Naive thymus-derived CD8-positive, alpha-beta T cell (primary cell): Measurements from ENCODE around the gene ACADS. TPM values are rescaled to one million over a fixed set of nuclear protein-coding genes. Genes with fewer than 3 reads are reported as not detected.

Source experiments
- ATAC-seq, 2 donors: fragments of 150-1000 bp; cut with Tn5 transposase in 1 of 2; sonication (Bioruptor Pico), chemical (Tn5 transposase) in 1 of 2; 1 replicate in 1 of 2; 2 replicates in 1 of 2; pipeline ENCODE4 v1.10.0; 2021; ENCODE audit warnings: mild to moderate bottlenecking in 2 of 2, moderate library complexity in 2 of 2
- POLR2A ChIA-PET: fragments of 350-600 bp; sonication (Branson Sonifier 250); formaldehyde crosslinking; loops from one replicate; lab custom pipeline; 2021; ENCODE audit warnings: antibody characterized with exemption; lab: Charles Lee
- DNase-seq, 10 donors: peaks; one replicate each; pipeline versions ENCODE4 v3.0.0 to v3.0.0-alpha.2; 2020 to 2022
- H3K27ac Mint-ChIP-seq, 10 donors: one replicate each; pipeline ENCODE4 v1.8.0; 2020 to 2022; ENCODE audit warnings: mild to moderate bottlenecking in 10 of 10, mixed read lengths in 10 of 10, moderate library complexity in 4 of 10, inconsistent platforms in 1 of 10
- H3K27me3 Mint-ChIP-seq, 5 donors: one replicate each; pipeline ENCODE4 v1.8.0; 2021 to 2022; ENCODE audit warnings: mixed read lengths in 5 of 5
- H3K36me3 Mint-ChIP-seq, 3 donors: one replicate each; pipeline ENCODE4 v1.8.0; 2020 to 2022; ENCODE audit warnings: mixed read lengths in 3 of 3, mild to moderate bottlenecking in 2 of 3, inconsistent platforms in 1 of 3
- H3K4me1 Mint-ChIP-seq, 4 donors: one replicate each; pipeline ENCODE4 v1.8.0; 2021 to 2022; ENCODE audit warnings: mixed read lengths in 4 of 4
- H3K4me3 Mint-ChIP-seq, 10 donors: one replicate each; pipeline ENCODE4 v1.8.0; 2020 to 2022; ENCODE audit warnings: mild to moderate bottlenecking in 10 of 10, mixed read lengths in 10 of 10, moderate library complexity in 6 of 10, inconsistent platforms in 1 of 10
- H3K9me3 Mint-ChIP-seq, 9 donors: one replicate each; pipeline ENCODE4 v1.8.0; 2020 to 2022; ENCODE audit warnings: mixed read lengths in 9 of 9, mild to moderate bottlenecking in 3 of 9, inconsistent platforms in 1 of 9, moderate library complexity in 1 of 9
- polyA plus RNA-seq, 3 donors: library from polyadenylated mRNA; unstranded; fragments of 300-500 nt; fragmentation: Illumina TruSeq; gene quantifications; one replicate each; pipeline ENCODE4 v1.2.3, GENCODE V29; 2021
- total RNA-seq, 8 experiments: library from RNA in 2 of 8; stranded (reverse) in 2 of 8; gene quantifications; one replicate each; pipeline ENCODE4 v1.2.3 and lab custom pipeline; 2021 to 2026

The ACADS gene
- total and polyA plus RNA-seq, 5 experiments from 2014 or later, result 14.7 to 25.7 (median 17.7) TPM

DNA sequence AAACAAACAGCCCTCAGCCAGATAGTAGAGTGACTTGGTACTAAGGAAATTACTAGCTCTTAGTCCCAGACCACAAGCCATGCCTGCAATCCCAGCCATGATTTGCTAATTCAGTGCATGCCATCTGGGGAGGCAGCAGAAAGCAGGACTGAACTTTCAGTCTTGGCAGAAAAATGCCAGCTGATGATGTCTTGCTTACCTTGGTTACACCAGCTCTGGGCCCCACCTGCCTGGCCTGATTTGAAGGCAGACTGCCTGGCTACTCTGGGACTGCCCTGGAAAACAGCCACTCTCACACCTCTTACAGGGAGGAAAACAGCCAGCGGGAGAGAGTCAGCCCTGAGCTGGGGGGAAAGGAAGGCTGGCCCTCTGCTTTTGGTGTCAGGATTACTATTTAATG, 20.0 kb upstream of the ACADS start:
- H3K4me3 Mint-ChIP-seq, result no peak overlapping the region
- peaks cover 0 to 27% (median 2%) of the 10 kb centered on the region in 3 donors for H3K36me3 Mint-ChIP-seq
- POLR2A ChIA-PET, result no interaction called here
- ATAC-seq (no peak), DNase-seq (no peak)
- H3K27me3 Mint-ChIP-seq, result no peaks in the 10 kb centered on the region
- H3K27ac Mint-ChIP-seq, result no peak overlapping the region
- no peaks in the 10 kb centered on the region for H3K9me3 Mint-ChIP-seq
- peaks cover 5 to 8% (median 7%) of the 10 kb centered on the region in 4 donors for H3K4me1 Mint-ChIP-seq

DNA sequence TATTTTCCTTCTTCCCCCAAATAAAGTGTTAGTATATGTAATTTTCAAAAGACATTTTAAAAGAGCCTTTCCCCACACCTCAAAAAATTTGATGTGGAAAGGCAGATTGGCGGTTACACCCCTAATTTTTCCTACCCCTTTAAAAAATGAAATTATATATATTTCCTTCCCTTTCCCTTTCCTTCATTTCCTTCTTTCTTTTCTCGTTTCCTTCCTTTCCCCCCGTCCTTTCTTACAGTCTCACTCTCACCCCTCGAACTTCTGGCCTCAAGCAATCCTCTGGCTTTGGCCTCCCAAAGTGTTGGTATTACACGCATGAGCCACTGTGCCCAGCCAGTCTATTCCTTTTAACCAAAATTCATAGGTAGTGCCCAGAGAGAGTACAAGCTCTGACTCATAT, 19.6 kb upstream of the ACADS start:
- POLR2A ChIA-PET, result no interaction called here
- no peak for ATAC-seq
- Mint-ChIP-seq H3K4me3 (no peak overlapping the region), H3K36me3 (peaks cover 0 to 23% (median 0%) of the 10 kb centered on the region in 3 donors), H3K27ac (peak overlapping the region in 1 of 10 donors; percentile 35), H3K9me3 (no peaks in the 10 kb centered on the region), H3K27me3 (no peaks in the 10 kb centered on the region), H3K4me1 (peaks cover 5 to 9% (median 8%) of the 10 kb centered on the region in 4 donors)
- DNase-seq, result no peak

DNA sequence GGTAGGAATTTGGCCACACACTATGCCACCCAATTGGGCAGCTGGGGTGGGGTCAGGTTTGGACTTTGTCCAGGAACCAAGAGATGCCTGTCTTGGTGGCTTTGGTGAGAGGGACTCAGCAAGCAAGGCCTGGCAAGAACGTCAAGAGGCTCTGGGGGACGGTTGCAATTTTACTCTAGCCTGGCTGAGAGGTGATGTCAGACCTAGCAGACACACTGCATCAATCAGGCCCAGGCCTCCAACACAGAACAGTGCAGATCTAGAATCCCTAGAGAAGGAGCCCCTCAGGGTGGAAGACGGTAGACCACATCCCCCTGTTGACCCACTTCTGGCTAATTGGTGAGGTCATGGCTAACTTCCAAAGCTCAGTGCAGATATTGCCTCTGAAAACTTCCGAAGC, 17.0 kb upstream of the ACADS start:
- POLR2A ChIA-PET, result interaction anchor here (0.6 to 2.3 kb wide), 3 partner anchors 10 to 127 kb away, joined by 3 to 8 read pairs (median 3); partner anchors contain the start of gene POP5

DNA sequence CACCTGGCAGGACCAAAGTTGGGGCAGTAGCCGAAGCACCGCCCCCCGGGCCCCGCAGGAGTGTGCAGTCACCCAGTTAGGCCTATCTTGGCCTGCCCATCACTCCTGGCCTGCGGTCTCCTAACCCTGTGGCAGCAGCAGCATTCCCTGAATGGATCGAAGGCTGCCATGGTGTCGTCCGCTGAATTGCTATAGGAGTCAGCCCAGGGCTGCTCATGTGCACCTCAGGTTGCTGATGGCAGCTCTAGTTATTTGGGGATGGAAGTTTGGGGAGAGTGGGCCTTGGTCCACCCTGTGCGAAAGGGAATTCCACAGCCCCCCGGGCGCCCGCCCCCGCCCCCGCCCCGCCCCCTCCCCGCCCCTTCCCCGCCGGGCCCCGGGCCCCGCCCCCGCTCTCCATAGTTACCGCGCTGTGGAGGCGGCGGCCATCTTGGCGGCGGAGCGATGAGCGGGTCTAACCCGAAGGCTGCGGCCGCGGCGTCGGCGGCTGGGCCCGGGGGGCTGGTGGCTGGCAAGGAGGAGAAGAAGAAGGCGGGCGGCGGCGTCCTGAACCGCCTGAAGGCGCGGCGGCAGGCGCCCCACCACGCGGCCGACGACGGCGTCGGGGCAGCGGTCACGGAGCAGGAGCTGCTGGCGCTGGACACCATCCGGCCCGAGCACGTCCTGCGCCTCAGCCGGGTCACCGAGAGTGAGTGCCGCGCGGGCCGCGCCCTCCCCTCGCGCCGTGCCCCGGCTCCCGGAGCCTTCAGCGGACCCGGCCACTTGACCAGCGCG, 15.4 kb upstream of the ACADS start, which contains the start of gene UNC119B:
Gene UNC119B, plus strand, starts transcription at position 428 of the 774 bp plus-strand sequence. Its CDS starts 17 bp downstream, at position 445.
- POLR2A ChIA-PET, result interaction anchor here (1.0 to 2.3 kb wide), 4 partner anchors 23 to 128 kb away, joined by 4 to 8 read pairs (median 5); partner anchors contain the start of genes MLEC and POP5
- ATAC-seq (peak; percentile 87 to 89), DNase-seq (peak; percentile 58 to 86 (median 70))
- Mint-ChIP-seq H3K36me3 (peaks cover 0 to 17% (median 0%) of the 10 kb centered on the region in 3 donors), H3K4me3 (peak within 1 kb of the TSS; percentile 84 to 96 (median 91)), H3K27ac (peak within 1 kb of the TSS; percentile 82 to 97 (median 92)), H3K4me1 (peaks cover 16 to 36% (median 31%) of the 10 kb centered on the region in 4 donors), H3K9me3 (no peaks in the 10 kb centered on the region), H3K27me3 (no peaks in the 10 kb centered on the region)

More for the DNA sequence above, 17.0 kb upstream of the ACADS start:
- H3K27ac Mint-ChIP-seq, result peak overlapping the region in 1 of 10 donors; percentile 24
- no peaks in the 10 kb centered on the region for H3K9me3 Mint-ChIP-seq
- peaks cover 13 to 31% (median 25%) of the 10 kb centered on the region in 4 donors for H3K4me1 Mint-ChIP-seq
- peaks cover 0 to 6% (median 0%) of the 10 kb centered on the region in 3 donors for H3K36me3 Mint-ChIP-seq
- ATAC-seq (no peak), DNase-seq (no peak)
- no peaks in the 10 kb centered on the region for H3K27me3 Mint-ChIP-seq
- H3K4me3 Mint-ChIP-seq, result peak overlapping the region in 5 of 10 donors; percentile 32 to 58 (median 43)

DNA sequence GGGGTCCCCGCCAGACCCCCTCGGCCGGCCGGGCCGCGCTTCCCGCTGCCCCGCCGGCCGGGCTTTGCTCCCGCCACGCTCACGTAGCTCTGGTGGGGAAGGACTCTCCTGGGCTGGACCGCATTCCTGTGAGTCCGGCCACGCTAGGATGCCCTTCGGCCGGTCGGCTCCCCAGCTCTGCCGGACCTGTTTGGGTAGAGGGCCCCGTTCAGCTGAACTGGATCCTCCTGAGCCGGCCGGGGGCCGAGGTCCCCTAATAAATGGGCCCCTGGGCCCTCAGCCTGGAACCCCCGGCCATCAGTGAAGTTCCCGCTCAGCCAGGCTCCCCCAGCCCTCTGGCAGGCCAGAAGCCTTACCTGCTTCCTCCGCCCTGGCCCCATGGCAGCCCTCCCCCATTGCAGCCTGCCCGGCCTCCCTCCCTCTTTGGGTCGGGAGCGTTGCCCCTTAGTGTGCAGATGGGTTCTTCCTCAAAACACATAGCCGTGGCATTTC, 14.8 kb upstream of the ACADS start:
- H3K27me3 Mint-ChIP-seq, result no peaks in the 10 kb centered on the region
- POLR2A ChIA-PET, result interaction anchor here (1.0 to 2.3 kb wide), 5 partner anchors 23 to 129 kb away, joined by 3 to 8 read pairs (median 4); partner anchors contain the start of genes MLEC and POP5
- peak; percentile 18 to 43 for ATAC-seq
- H3K9me3 Mint-ChIP-seq, result no peaks in the 10 kb centered on the region
- peak overlapping the region; percentile 84 to 96 (median 91) for H3K4me3 Mint-ChIP-seq
- peak in 4 of 10 donors; percentile 13 to 28 (median 24) for DNase-seq
- peak overlapping the region; percentile 82 to 97 (median 92) for H3K27ac Mint-ChIP-seq
- peaks cover 0 to 23% (median 0%) of the 10 kb centered on the region in 3 donors for H3K36me3 Mint-ChIP-seq
- peaks cover 16 to 36% (median 31%) of the 10 kb centered on the region in 4 donors for H3K4me1 Mint-ChIP-seq

DNA sequence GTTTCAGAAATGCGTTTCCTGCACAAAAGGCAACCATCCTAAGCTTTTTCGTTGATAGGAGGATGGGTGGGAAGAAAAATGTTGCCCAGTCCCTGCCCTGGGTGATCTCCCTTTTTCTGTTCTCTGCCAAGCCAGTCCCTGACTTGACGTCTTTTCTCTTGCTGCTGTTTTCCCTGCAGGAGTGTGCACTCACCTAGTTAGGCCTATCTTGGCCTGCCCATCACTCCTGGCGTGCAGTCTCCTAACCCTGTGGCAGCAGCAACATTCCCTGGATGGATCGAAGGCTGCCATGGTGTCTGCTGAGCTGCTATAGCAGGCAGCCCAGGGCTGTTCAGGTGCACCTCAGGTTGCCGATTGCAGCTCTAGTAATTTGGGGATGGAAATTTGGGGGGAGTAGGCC, 14.2 kb upstream of the ACADS start:
- ATAC-seq, result no peak
- no peak for DNase-seq
- Mint-ChIP-seq H3K9me3 (no peaks in the 10 kb centered on the region), H3K27me3 (no peaks in the 10 kb centered on the region), H3K27ac (peak overlapping the region; percentile 82 to 97 (median 92)), H3K4me3 (peak overlapping the region; percentile 84 to 96 (median 91)), H3K36me3 (peaks cover 2 to 24% (median 2%) of the 10 kb centered on the region in 3 donors), H3K4me1 (peaks cover 18 to 36% (median 31%) of the 10 kb centered on the region in 4 donors)
- POLR2A ChIA-PET, result interaction anchor here (1.3 kb wide), 1 partner anchor 63 kb away, joined by 3 read pairs; no protein-coding TSS in a partner anchor

DNA sequence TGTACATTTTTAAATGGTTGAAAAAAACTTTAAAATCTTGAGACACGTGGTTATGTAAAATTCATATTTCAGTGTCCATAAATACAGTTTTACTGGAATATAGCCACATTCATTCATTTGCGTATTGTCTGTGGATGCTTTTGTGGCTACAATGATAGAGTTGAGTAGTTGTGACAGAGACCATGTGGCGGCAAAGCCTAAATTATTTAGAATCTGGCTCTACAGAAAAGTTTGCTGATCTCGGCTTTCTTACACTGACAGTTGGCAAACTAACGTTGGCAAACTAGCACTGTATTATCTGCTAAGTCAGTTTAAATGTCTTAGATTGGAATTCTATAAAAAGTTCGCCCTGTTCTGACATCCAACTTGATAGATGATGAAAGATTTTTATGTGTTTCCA, 13.0 kb upstream of the ACADS start:
- peak overlapping the region in 1 of 10 donors; percentile 92 for H3K4me3 Mint-ChIP-seq
- ATAC-seq (no peak), DNase-seq (no peak)

DNA sequence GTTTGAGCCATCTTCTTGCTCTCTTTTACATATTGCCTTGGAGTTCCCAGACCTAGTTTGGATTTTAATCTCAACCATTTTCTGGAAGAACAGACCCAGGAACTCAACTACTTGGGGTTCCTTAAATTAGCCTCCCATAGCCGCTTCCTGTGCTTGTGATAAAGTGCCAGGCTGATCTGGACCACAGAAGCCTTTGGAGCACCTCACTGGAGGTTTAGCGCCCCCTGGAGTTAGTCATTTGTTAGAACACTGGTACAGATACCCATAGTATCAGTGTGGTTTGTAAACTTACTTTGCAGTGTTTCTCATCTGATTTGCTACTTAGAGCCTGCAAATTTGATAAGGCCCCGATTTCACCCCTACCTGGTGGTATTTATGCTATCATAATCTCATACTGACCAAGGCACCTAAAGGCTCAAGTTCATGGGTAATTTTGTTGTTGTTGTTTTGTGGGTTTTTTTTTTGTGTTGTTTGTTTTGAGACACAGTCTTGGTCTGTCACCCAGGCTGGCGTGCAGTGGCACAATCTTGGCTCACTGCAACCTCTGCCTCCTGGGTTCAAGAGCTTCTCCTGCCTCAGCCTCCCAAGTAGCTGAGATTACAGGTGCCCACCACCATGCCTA, 11.7 kb upstream of the ACADS start:
- Mint-ChIP-seq H3K27ac (peak overlapping the region in 8 of 10 donors; percentile 15 to 88 (median 63)), H3K4me3 (peak overlapping the region in 3 of 10 donors; percentile 42 to 54 (median 44)), H3K4me1 (peaks cover 23 to 38% (median 33%) of the 10 kb centered on the region in 4 donors), H3K9me3 (no peaks in the 10 kb centered on the region), H3K27me3 (no peaks in the 10 kb centered on the region), H3K36me3 (peaks cover 4 to 50% (median 14%) of the 10 kb centered on the region in 3 donors)
- ATAC-seq, result peak; percentile 61 to 74
- peak; percentile 47 to 88 (median 74) for DNase-seq
- POLR2A ChIA-PET, result interaction anchor here (0.7 to 1.0 kb wide), 2 partner anchors 73 to 131 kb away, joined by 3 read pairs; no protein-coding TSS in a partner anchor

More for the DNA sequence above, 13.0 kb upstream of the ACADS start:
- Mint-ChIP-seq H3K36me3 (peaks cover 4 to 36% (median 8%) of the 10 kb centered on the region in 3 donors), H3K4me1 (peaks cover 20 to 36% (median 31%) of the 10 kb centered on the region in 4 donors), H3K27me3 (no peaks in the 10 kb centered on the region), H3K9me3 (no peaks in the 10 kb centered on the region), H3K27ac (peak overlapping the region in 6 of 10 donors; percentile 20 to 94 (median 86))
- POLR2A ChIA-PET, result no interaction called here

DNA sequence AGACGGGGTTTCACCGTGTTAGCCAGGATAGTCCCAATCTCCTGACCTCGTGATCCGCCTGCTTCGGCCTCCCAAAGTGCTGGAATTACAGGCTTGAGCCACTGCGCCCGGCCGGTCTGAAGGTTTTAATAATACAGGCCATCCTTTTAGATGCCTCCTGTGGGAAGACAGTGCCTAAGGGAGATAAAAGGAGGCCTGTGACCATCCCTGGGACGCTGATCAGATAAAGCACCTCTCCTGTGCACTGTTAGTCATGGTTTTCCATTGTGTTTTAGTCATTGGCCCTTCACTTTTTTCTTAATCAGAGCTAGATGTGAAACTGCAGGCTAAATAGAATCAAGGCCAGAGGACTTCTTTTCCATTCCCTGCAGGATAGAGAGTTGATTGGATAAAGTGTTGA, 7.6 kb upstream of the ACADS start:
- Mint-ChIP-seq H3K27ac (peak overlapping the region in 1 of 10 donors; percentile 69), H3K27me3 (no peaks in the 10 kb centered on the region), H3K4me3 (no peak overlapping the region), H3K4me1 (peaks cover 13 to 20% (median 16%) of the 10 kb centered on the region in 4 donors), H3K9me3 (no peaks in the 10 kb centered on the region), H3K36me3 (peaks cover 8 to 84% (median 28%) of the 10 kb centered on the region in 3 donors)
- POLR2A ChIA-PET, result no interaction called here
- no peak for DNase-seq
- ATAC-seq, result no peak

DNA sequence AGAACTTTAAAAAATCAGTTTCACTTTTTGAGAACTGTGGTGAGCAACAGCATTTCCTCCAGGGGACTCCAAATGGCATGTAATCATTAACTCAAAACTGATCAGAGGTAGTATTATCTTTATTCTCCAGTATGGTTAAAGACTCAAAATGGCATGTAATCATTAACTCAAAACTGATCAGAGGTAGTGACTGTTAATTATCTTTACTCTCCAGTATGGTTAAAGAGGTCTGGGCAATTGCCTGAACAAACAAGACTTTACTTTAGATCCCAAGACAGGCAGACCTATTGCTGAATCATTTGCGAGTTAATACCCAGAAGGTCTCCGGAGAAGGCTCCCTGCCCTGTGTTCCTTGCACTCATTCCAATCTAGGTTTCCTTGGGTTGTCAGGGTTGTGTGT, 6.6 kb upstream of the ACADS start:
- DNase-seq (no peak), ATAC-seq (no peak)
- no peaks in the 10 kb centered on the region for H3K27me3 Mint-ChIP-seq
- peaks cover 8 to 87% (median 28%) of the 10 kb centered on the region in 3 donors for H3K36me3 Mint-ChIP-seq
- no peak overlapping the region for H3K27ac Mint-ChIP-seq
- peaks cover 7 to 13% (median 9%) of the 10 kb centered on the region in 4 donors for H3K4me1 Mint-ChIP-seq
- H3K4me3 Mint-ChIP-seq, result no peak overlapping the region
- POLR2A ChIA-PET, result no interaction called here
- H3K9me3 Mint-ChIP-seq, result no peaks in the 10 kb centered on the region

DNA sequence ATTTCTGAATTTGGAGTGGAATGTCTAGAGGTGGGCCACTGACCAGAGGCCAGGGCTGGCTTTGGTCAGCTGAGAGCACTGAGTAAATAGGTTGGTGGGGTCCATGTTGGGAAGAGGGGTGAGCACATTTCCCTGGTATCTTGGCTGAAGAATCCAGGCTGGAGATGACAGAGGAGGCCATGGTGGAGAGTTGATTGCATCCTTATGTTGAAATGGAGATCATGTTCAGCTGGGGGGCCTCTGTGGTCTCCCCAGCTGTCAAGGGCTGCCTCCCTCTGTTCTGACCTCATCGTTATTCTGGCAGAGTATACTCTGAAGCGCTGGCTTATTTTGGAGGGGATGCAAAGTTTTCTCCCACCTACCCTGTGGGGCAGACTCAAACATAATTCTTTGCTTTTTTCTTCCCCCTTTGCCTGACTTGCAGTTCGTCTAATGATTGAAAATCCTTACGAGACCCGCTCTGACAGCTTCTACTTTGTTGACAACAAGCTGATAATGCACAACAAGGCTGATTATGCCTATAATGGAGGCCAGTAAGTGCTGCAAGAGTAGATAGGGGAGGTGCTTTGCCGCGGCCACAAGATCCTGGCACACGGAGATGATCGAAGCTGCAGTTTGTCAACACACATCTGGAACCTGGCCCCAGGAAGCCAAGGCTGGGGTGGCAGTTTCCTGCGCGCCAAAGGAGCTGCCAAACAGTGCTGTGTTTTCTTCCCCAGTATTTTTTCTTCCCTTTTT, 6.0 kb upstream of the ACADS start:
- Mint-ChIP-seq H3K36me3 (peaks cover 8 to 82% (median 28%) of the 10 kb centered on the region in 3 donors), H3K27ac (no peak overlapping the region), H3K4me1 (peaks cover 7 to 15% (median 10%) of the 10 kb centered on the region in 4 donors), H3K4me3 (no peak overlapping the region), H3K27me3 (no peaks in the 10 kb centered on the region), H3K9me3 (no peaks in the 10 kb centered on the region)
- no peak for ATAC-seq
- POLR2A ChIA-PET, result no interaction called here
- no peak for DNase-seq
